HEK293 (cell line): ENCODE measurements around the gene NCSTN.

ENCODE experiments used
- CTCF ChIA-PET: fragments of 350-600 bp; formaldehyde crosslinking; extraction: SDS; loops from one replicate; lab custom pipeline; 2021; ENCODE audit warnings: antibody characterized with exemption; lab: Yijun Ruan, JAX
- POLR2A ChIA-PET: fragments of 300-600 bp; formaldehyde crosslinking; extraction: SDS; loops from one replicate; lab custom pipeline; 2020; ENCODE audit warnings: antibody characterized with exemption, inconsistent platforms; lab: Yijun Ruan, JAX
- H3K27ac ChIP-seq: fragments of 200-500 bp; sonication (Bioruptor generic); 2 replicates; pipeline ENCODE4 v1.5.1; 2014; ENCODE audit warnings: low read depth, low read length, control low read depth, inconsistent platforms; ENCODE audit errors: extremely low read depth
- H3K36me3 ChIP-seq, 2 experiments: fragments of 200-500 bp in 1 of 2; sonication (Bioruptor generic) in 1 of 2; 1 replicate in 1 of 2; 2 replicates in 1 of 2; pipeline ENCODE4 v1.5.1; 2014 to 2017; ENCODE audit warnings: inconsistent platforms in 2 of 2, low read length in 2 of 2; ENCODE audit not compliant: control insufficient read depth in 2 of 2, insufficient read depth in 1 of 2
- H3K4me1 ChIP-seq: fragments of 200-500 bp; sonication (Bioruptor generic); 2 replicates; pipeline ENCODE4 v1.5.1; 2014; ENCODE audit warnings: mild to moderate bottlenecking, low read length, inconsistent platforms; ENCODE audit not compliant: control insufficient read depth, insufficient read depth
- H3K4me3 ChIP-seq: 2 replicates; pipeline ENCODE4 v1.5.1; 2011; ENCODE audit warnings: low read depth, mild to moderate bottlenecking, control low read depth, low read length, moderate library complexity
- H3K9me3 ChIP-seq: fragments of 200-500 bp; sonication (Bioruptor generic); 2 replicates; pipeline ENCODE4 v1.5.1; 2014; ENCODE audit warnings: low read depth, low read length, inconsistent platforms; ENCODE audit not compliant: control insufficient read depth, insufficient read depth
- GLIS1 ChIP-seq: fragments of 450-650 bp; formaldehyde crosslinking; IDR thresholded peaks from 2 replicates; pipeline ENCODE4 v1.5.1; 2016; ENCODE audit warnings: missing biosample characterization, missing genetic modification characterization
- HIC1 ChIP-seq: fragments of 450-650 bp; formaldehyde crosslinking; IDR thresholded peaks from 2 replicates; pipeline ENCODE4 v1.5.1; 2016; ENCODE audit warnings: missing biosample characterization, missing genetic modification characterization
- OSR2 ChIP-seq: fragments of 450-650 bp; formaldehyde crosslinking; IDR thresholded peaks from 2 replicates; pipeline ENCODE4 v1.5.1; 2016; ENCODE audit warnings: missing biosample characterization, missing genetic modification characterization
- PRDM10 ChIP-seq: fragments of 450-650 bp; formaldehyde crosslinking; IDR thresholded peaks from 2 replicates; pipeline ENCODE4 v1.5.1; 2016; ENCODE audit warnings: missing biosample characterization, missing genetic modification characterization
- PRDM2 ChIP-seq: fragments of 450-650 bp; formaldehyde crosslinking; IDR thresholded peaks from 2 replicates; pipeline ENCODE4 v1.5.1; 2016; ENCODE audit warnings: missing biosample characterization, missing genetic modification characterization, borderline replicate concordance
- ZBTB17 ChIP-seq: fragments of 450-650 bp; formaldehyde crosslinking; IDR thresholded peaks from 2 replicates; pipeline ENCODE4 v1.5.1; 2016; ENCODE audit warnings: missing biosample characterization, missing genetic modification characterization
- ZBTB49 ChIP-seq: fragments of 450-650 bp; formaldehyde crosslinking; IDR thresholded peaks from 2 replicates; pipeline ENCODE4 v1.5.1; 2016; ENCODE audit warnings: missing biosample characterization, missing genetic modification characterization, low read depth
- ZNF335 ChIP-seq: fragments of 450-650 bp; formaldehyde crosslinking; conservative IDR thresholded peaks from 2 replicates; pipeline ENCODE4 v1.5.1; 2016; ENCODE audit warnings: missing biosample characterization, missing genetic modification characterization
- ZNF488 ChIP-seq: fragments of 450-650 bp; formaldehyde crosslinking; IDR thresholded peaks from 2 replicates; pipeline ENCODE4 v1.5.1; 2016; ENCODE audit warnings: missing biosample characterization, missing genetic modification characterization
- ZNF514 ChIP-seq: fragments of 450-650 bp; formaldehyde crosslinking; IDR thresholded peaks from 2 replicates; pipeline ENCODE4 v1.5.1; 2016; ENCODE audit warnings: missing biosample characterization, missing genetic modification characterization
- ZNF629 ChIP-seq: fragments of 450-650 bp; formaldehyde crosslinking; IDR thresholded peaks from 2 replicates; pipeline ENCODE4 v1.5.1; 2017; ENCODE audit warnings: missing biosample characterization, missing genetic modification characterization

NCSTN gene

GRCh38 chr1:160374306-160375110 is 31.3 kb downstream of the NCSTN start:
- H3K36me3 ChIP-seq: no peaks in the 10 kb centered on the region
- CTCF ChIA-PET: interaction anchor here (0.6 to 8.9 kb wide), 12 partner anchors 10 to 1065 kb away, joined by 3 to 175 read pairs (median 5); no protein-coding TSS in a partner anchor
- TF ChIP-seq PRDM2 (tag by site-specific recombination): no peak
- peak; percentile 41; the same call in 1 of the 2 replicates for TF ChIP-seq ZBTB17 (tag by site-specific recombination)
- POLR2A ChIA-PET: interaction anchor here (1.5 kb wide), 1 partner anchor 12 kb away, joined by 7 read pairs; no protein-coding TSS in a partner anchor
- no peak overlapping the region for H3K27ac ChIP-seq
- no peaks in the 10 kb centered on the region for H3K4me1 ChIP-seq
- H3K4me3 ChIP-seq: no peak overlapping the region
- no peaks in the 10 kb centered on the region for H3K9me3 ChIP-seq

GRCh38 chr1:160375788-160376524 is 32.8 kb downstream of the NCSTN start:
- ChIA-PET CTCF (interaction anchor here (0.6 to 8.9 kb wide), 46 partner anchors 8 to 760 kb away, joined by 3 to 175 read pairs (median 4); partner anchors contain the start of genes CASQ1, NCSTN and NHLH1), POLR2A (interaction anchor here (1.5 to 1.7 kb wide), 2 partner anchors 23 to 29 kb away, joined by 3 to 6 read pairs; no protein-coding TSS in a partner anchor)
- TF ChIP-seq ZNF335 (tag by site-specific recombination): 0 out of 2 replicates have a peak, but pooled peaks have one; percentile 55
- 0 out of 2 replicates have a peak, but pooled peaks have one; percentile 50 for TF ChIP-seq PRDM10 (tag by site-specific recombination)
- TF ChIP-seq ZNF488 (tag by site-specific recombination): no peak
- 0 out of 2 replicates have a peak, but pooled peaks have one; percentile 19 for TF ChIP-seq ZNF629 (tag by site-specific recombination)
- TF ChIP-seq ZNF514 (tag by site-specific recombination): no peak
- no peak for TF ChIP-seq ZBTB49 (tag by site-specific recombination)
- TF ChIP-seq OSR2 (tag by site-specific recombination): 0 out of 2 replicates have a peak, but pooled peaks have one; percentile 21
- peak; percentile 76 for TF ChIP-seq GLIS1
- peak; percentile 29; the same call in 1 of the 2 replicates for TF ChIP-seq HIC1 (tag by site-specific recombination)
- no peaks in the 10 kb centered on the region for H3K4me1 ChIP-seq
- no peaks in the 10 kb centered on the region for H3K36me3 ChIP-seq
- H3K4me3 ChIP-seq: no peak overlapping the region
- H3K27ac ChIP-seq: no peak overlapping the region
- no peaks in the 10 kb centered on the region for H3K9me3 ChIP-seq
